SIG-M5 (cell line): ENCODE results near the gene RGMB.

ENCODE experiments used
- DNase-seq: peaks from one replicate; lab custom pipeline; 2025; lab: John Stamatoyannopoulos, UW

RGMB gene

DNA sequence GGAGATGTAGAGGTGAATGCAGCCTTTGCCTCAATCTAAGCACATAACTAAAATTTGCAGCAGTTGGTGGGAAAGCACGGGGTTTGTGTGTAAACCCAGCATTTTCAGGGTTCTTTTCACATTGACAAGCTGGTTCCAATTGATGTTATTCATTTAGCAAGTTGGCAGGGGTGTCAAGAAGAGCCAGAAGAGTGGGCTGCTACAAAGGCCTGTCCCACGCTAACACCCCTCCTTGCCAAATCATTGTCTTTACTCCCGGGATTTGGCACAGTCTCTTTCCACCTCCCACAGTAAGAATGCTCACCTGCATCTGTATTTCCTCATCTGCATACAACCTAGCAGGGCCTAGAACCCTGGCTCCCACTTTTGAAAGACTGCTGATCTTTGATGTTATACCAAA is 11.8 kb downstream of the RGMB start:
- DNase-seq: no peak

DNA sequence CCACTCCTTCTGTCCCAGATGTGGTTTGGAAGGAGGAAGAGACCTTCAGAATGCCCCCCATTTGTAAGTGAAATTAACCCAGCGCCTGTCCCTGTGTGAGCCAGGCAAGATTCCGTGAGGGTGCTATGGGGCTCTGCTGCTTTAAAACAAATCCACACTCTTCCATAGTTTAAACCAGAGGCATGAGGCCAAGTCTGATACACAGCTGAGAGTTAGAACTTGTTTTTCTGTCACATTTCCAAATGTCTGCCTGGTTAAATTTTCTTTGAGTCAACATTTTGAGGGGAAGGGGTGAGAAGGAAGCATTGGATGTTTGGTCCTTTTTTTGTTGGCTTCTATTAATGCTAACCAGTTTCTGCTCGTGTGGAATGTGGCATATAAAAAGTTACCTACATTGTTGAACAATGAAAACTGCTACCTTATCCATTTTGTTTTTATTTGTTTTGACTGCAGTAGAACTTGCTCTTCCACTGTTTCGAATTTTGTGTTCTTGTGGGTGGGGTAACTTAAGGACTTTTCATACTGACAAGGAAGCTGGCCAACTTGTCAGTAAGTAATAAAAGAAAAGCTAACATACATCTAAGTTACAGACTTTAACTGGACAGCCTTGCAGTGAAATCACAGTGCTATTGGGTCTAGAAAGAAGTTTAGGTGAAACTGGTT is 12.9 kb downstream of the RGMB start:
- no peak for DNase-seq

DNA sequence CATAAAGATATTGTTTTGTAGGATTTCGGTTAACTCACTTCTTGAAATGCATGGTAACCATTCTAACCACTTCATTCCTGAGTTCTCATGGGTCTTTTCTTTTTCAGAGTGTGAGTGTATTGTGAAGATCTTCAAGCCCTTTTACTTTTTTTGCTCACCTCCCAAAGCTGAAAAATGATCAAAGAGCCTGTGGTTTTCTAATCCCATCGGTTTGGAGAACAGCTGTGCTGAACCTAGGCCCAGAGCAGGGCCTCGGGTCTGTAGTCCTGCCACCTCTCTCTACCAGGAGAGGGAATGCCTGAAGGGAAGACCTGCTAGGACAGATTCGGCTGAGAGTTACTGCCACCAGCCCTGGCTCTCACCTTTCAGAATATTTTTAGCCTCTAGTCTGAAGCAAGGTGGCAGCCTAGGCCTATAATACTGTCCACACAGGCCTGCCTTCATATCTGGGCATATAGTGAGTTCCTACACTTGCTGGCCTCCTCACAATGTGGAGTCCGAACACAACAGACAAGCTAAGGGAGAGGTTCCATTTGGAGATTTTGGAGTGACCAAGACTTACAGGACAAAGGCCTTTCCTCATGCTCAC is 13.8 kb downstream of the RGMB start:
- DNase-seq: no peak

DNA sequence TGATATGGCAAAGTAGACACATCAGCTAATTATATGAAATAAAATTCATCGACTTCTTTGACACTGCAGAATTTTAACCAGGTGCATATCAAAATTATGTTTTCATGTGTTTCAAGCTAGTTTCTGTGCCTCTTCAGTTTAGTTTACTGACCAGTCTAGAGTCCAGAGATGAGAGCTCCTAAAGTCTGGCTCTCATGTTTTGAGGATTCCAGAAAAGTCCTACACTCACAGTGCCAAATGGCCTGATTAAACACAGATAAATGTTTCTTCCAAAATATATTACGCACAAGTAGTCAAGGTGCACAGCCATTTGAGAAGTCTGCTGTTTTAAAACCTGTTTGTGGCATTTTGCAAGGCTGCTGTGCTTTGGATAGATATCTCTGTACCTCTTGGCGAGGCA is 15.6 kb downstream of the RGMB start:
- no peak for DNase-seq

DNA sequence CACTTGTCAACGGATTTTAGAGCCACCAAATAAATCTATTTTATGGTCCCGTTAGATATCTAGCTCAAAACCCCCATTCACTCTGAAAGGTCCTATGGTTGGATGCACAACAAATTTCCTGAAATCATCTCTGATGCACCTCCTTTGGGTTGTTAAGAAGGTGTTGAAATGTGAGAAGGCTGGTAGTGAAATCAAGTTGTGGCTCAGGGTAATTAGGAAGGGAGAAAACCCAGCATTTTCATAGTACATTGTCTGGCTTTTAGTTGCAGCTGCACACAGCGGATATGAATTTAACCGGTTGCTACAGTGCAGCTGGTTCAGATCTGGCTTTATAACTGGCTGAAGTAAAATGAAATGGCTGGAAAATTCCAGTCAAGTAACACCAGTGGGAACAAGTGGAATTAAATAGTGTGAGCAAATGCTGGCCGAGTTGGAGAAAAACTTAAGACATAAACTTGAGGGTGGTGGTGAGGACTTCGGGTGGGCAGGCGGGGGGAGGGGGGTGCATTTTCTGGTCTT is 17.6 kb downstream of the RGMB start:
- no peak for DNase-seq

DNA sequence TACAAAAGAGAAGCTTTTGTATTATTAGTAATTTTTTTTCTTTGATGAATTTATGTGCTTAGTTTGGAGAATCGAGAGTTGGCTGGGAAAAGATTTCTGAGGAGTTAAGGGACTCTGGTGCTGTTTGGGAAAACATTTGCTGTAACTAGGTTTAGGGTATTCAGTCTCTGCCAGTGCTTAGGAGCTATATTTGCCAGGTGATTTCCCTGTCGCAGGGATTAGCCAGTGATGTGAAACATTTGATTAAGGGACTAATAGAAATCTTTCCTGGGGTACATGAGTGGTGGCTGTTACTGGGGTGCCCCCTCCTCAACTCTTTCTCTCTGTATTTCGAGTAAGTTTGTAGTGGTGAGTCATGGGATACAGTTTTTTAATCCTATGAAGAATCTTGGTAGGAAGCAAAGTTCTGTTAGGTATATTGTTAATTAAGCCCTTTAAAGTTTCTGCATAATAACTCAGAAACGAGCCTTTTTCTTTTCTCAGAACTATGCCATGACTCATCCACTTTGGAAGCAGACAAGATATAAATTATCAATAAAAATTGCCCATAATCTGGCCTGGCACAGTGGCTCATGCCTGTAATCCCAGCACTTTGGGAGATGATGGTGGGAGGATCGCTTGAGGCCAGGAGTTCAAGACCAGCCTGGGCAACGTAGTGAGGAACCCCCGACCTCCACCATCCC is 18.6 kb downstream of the RGMB start:
- no peak for DNase-seq

DNA sequence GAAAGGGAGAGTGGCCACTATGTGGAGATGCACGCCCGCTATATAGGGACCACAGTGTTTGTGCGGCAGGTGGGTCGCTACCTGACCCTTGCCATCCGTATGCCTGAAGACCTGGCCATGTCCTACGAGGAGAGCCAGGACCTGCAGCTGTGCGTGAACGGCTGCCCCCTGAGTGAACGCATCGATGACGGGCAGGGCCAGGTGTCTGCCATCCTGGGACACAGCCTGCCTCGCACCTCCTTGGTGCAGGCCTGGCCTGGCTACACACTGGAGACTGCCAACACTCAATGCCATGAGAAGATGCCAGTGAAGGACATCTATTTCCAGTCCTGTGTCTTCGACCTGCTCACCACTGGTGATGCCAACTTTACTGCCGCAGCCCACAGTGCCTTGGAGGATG is 19.8 kb downstream of the RGMB start:
- no peak for DNase-seq

DNA sequence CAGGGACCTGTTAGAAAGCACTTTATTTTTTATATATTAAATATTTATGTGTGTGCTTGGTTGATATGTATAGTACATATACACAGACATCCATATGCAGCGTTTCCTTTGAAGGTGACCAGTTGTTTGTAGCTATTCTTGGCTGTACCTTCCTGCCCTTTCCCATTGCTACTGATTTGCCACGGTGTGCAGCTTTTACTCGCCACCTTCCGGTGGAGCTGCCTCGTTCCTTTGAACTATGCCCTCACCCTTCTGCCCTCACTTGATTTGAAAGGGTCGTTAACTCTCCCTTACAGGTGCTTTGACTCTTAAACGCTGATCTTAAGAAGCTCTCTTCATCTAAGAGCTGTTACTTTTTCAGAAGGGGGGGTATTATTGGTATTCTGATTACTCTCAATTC is 20.5 kb downstream of the RGMB start:
- no peak for DNase-seq

DNA sequence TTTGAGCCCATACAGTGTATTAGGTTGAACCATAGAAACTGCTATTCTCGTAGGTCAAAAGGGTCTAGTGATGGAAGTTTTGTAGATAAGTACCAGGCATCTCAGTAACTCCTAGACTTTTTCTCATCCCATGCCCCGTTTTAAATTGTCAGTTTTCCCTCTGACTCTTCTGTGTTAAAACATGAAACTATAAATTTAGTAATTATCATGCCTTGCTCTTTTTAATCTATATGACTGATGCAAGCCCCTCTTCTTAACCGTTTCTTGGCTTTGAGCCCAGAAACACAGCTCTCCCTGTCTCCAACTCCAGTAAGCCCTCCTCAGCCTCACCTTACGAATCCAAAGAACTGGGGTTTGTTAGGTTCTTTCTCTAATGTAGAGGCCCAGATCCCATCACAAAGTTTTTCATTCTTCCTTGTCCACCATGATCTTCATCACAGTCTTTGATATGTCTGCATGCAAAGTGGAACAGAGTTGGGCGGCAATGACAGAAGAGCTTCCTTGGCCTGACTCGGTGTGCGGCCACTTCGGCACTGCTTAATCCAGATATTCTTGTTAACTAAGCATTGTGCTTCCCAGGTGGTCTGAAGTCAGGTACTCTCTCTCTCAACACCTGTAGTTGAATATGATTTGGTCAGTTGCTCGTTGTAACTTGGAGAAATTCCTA is 21.1 kb downstream of the RGMB start:
- DNase-seq: no peak

DNA sequence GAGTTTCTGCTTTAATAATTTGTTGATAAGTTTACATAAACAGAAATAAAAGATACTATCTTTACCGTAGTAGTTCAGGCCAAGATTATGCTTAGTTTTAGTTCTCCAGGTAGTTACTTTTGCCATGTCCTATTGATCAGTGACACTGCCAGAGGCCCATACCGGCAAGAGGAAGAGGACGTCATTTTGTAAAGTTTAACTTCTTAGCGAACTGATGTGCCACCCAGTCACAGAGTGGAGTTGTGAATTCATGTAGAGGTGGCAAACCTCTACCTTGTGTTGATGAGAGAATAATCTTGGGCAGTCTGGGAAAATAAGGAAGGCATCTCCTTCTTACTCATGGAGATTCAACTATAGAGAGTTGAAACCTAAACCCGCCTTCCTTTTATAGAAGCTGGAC is 21.8 kb downstream of the RGMB start:
- no peak for DNase-seq

DNA sequence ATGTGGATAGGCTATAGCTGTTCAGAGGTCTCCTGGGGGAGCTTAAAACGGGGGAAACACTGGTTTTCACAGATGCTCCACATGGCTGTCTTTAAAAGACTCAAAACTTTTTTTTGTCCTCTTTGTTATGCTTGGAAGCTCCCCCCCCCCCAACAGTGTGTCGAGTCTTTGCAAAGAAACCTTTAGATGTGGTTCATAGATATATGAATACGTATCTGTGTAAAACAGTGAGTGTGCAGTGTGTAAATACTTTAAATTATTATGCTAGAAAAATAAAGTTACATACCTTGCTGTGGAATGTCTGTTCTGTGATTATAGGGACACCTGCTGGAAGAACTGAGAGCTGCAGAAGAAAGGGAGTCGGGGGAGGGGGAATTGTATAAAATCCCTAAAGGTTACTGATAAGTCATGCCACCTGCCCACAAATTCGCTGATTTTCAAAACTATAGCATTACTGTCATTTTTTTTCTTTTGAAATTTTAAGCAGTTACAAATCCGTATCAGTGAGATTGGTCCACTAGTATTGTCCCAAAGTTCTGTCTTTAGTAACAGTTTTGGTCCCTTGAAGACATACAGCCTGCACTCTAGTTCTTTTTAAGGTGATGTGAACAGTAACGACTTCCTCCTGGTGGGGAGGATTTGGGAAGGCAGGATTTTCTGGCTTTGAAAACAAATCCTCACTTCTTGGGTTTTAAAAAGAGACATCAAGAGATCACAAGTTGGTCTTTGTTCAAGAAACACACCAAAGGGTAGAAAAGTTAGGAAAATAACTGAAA is 22.9 kb downstream of the RGMB start:
- no peak for DNase-seq

DNA sequence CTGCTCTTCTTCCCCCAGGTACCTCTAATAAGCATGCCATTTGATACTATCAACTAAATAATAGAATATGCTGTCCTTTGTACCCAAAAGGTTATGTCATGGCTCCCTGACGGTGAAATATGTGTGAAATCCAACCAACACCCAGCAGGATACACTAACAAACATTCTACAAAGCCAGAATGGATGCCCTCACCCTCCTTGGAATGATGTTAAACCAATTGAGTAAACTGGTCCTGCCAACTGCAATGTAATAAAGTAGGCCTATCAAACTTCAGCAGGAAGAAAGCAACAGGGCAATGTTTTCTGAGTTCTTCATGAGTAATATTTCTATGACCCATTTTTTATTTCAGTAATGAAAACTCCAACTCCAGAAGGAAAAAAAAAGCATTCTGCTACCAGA is 24.9 kb downstream of the RGMB start:
- DNase-seq: no peak

DNA sequence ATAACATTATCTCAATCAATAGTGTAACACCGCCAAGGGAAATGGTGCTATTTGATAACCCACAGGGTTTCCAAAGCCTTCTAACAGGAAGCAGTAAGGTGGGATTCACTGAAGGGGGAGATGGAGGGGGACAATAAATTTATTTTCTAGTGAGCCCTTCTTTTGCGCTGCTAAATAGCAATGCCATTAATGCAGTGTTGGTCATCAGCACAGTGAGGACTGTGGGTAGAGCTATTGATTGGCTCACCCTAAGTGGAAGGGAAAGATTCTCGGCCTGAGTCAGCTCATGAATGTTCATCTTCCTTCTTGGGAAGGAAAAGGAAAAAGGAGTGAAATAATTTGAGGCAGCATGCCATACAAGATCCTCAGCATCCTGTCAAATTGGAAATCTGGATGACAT is 25.4 kb downstream of the RGMB start:
- DNase-seq: no peak

DNA sequence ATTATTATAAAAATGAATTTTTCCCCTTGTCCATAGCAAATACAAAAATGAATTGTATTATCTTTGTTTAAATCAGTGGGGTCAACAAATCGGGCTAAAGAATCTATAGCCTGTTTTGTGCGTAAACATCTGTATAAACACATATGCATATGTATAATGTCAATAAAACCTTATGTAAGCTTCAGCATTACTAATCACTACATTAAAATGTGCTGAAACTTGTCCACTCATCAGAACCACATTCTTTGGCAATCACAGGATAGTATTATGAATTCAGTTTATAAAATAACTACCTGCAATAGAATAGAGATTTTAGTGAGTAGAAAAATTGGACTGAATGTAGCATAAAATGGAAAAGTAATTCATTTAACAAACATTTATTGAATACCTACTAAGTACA is 30.6 kb downstream of the RGMB start:
- DNase-seq: no peak

DNA sequence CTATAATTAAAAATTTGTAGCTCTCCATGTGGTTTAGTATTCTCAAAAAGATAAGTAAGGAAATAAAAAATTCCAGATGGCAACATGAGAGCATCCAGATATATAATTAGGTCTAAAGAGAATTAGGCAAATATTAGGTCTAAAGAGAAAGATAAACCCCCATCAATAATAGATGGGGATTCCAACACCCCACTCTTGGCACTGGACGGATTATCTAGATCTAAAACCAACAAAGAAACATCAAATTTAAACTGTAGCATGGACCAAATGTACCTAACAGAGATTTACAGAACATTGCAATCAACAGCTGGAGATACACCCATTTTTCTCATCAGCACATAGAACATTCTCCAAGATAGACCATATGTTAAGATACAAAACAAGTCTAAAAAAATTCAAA is 31.6 kb downstream of the RGMB start:
- DNase-seq: no peak

DNA sequence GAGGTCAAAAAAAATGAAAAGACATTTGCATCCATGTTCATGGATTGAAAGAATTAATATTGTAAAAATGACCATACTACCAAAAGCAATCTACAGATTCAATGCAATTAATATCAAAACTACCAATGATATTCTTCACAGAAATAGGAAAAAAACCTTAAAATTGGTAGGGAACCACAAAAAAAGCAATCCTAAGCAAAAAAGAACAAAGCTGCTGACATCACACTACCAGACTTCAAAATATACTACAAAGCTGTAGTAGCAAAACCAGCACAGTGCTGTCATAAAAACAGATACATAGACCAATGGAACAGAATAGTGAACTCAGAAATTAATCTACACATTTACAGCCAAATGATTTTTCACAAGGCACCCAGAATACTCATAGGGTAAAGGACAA is 34.3 kb downstream of the RGMB start:
- no peak for DNase-seq

DNA sequence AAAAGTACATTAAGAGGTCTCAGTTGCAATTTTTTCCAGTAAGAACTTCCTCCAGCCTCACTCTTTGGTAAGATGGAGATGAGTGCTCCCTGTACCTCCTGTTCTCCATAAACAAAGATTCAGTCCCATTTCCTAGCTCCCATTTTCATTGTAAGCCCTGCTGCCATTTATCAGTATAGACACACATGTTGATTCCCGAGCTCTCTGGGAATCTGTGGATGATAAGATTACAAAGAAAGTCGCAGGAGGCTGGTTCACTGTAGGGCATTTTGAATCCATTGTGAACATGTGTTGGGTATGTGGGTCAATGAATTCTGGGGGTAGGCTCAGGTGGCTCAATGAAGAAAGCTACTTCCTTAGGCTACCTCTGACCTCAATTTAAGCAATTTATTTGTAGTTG is 36.7 kb downstream of the RGMB start:
- DNase-seq: no peak

DNA sequence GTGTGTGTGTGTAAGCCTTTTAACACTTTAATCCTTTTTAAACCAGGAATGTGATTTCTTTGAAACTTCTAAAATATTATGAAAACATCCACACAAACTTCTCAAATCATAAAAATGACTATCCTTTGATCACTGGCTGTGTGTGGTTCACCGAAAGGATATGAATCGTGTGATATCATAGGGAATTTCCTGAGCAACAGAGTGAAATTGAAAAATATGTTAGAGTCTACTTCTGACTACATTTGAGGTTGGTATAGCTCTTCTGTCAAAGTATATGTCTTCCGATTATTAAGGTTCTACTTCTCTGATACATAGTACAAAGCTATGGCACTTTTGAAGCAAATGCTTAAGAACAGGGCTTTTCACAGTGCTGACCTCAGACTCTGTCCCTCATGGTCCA is 40.3 kb downstream of the RGMB start:
- no peak for DNase-seq

DNA sequence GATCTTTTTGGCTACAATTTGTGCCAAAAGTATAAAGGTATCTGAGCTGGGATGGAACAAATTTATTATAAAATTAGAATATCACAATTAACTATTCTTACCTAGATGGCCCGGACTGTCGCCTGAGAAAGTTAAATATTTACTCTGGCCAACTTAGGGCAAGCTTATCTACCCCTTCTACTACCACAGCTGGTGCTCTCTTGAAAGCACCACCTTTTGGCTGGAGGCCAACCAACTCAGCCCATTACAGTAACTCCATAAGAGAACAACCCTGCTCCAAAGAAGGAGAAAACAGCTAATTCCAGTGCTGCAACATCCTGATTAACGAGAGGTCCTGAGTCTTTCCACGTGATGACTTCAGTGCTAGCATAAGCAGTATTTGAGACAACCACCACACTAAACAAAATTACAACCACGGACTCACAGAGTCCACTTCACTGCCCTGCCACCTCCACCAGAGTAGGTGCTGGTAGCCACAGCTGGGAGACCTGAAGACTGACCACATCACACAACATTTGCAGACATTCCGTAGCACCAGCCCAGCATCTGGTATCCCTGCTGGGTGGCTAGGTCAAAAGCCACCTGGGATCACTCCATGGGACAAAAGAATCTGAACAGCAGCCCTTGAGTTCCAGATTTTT is 43.2 kb downstream of the RGMB start:
- no peak for DNase-seq

DNA sequence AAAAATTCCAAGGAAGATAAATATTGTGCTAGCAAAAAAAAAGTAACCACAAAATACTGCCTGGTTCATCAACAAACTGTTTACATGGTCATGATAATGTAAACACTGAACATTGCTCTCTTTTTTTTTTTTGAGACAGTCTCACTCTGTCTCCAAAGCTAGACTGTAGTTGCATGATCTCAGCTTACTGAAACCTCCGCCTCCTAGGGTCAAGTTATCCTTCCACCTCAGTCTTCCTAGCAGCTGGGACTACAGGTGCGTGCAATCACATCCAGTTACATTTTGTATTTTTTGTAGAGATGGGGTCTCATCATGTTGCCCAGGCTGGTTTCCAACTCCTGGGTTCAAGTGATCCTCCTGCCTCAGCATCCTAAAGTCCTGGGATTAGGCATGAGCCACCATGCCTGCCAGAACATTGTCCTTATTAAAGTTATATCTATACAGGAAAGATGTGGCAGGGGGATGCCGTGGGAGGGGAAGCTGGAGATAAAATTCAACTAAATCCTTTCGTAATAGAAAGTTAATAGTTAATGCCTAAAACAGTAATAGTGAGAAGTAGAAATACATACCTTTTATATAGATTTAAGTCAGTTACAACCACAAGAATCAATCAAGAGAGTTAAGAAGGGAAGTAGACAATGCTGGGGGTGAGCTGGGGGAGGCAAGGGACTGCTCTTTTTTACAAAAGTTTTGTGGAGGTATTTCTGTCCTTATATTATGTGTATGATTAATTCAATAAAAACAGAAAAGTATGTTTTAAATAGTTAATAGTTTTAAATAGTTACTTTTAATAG is 52.3 kb downstream of the RGMB start:
- no peak for DNase-seq

DNA sequence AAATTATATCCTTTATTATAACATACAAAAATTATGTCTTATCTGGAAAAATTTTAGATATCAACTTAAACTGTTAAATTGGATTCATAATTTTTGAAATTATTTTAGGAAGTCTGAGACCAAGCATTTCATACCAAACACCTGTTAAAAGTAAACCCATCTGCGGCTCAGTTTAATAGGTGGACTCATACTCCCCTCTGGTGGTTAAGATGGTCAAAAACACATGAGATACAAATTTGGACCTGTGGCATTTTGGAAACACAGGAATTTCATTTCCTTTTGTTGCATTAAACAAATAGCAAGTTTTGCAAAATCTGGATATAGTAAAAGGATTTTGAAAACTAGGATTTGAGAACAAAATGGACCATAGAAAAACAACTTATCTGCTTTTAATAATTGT is 53.7 kb downstream of the RGMB start:
- no peak for DNase-seq
